B cell (primary cell): ENCODE data around the gene ACSM6.

Experiments
- EZH2 ChIP-seq: IDR thresholded peaks from 2 replicates; pipeline ENCODE4 v1.6.1; 2012; ENCODE audit warnings: borderline replicate concordance, low read depth, mild to moderate bottlenecking, moderate library complexity, low read length; ENCODE audit not compliant: insufficient read depth, poor library complexity, severe bottlenecking
- TF ChIP-seq, protein P1 (sequence below): fragments of 200-600 bp; IDR thresholded peaks from one replicate; pipeline ENCODE4 v1.8.0; 2022; ENCODE audit warnings: antibody characterized with exemption, mild to moderate bottlenecking

- TF ChIP-seq, protein P1, sequence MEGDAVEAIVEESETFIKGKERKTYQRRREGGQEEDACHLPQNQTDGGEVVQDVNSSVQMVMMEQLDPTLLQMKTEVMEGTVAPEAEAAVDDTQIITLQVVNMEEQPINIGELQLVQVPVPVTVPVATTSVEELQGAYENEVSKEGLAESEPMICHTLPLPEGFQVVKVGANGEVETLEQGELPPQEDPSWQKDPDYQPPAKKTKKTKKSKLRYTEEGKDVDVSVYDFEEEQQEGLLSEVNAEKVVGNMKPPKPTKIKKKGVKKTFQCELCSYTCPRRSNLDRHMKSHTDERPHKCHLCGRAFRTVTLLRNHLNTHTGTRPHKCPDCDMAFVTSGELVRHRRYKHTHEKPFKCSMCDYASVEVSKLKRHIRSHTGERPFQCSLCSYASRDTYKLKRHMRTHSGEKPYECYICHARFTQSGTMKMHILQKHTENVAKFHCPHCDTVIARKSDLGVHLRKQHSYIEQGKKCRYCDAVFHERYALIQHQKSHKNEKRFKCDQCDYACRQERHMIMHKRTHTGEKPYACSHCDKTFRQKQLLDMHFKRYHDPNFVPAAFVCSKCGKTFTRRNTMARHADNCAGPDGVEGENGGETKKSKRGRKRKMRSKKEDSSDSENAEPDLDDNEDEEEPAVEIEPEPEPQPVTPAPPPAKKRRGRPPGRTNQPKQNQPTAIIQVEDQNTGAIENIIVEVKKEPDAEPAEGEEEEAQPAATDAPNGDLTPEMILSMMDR: no peak
- TF ChIP-seq EZH2: no peak
These were observed 15.2 kb upstream of the ACSM6 start for GRCh38 chr10:95178797-95179196.
